Liver (tissue), 9 donors: ENCODE data around the gene ECHDC3. TPM values are rescaled to one million over a fixed set of nuclear protein-coding genes. Genes with fewer than 3 reads are reported as not detected.

Experiments
- DNase-seq: peaks from one replicate; pipeline ENCODE4 v3.0.0-alpha.2; 2017; ENCODE audit warnings: low spot score
- H3K27ac ChIP-seq, 2 donors: one replicate each; pipeline ENCODE4 v1.7.0; 2013; ENCODE audit warnings: inconsistent platforms in 2 of 2, low read length in 2 of 2, control low read depth in 1 of 2, low read depth in 1 of 2, mild to moderate bottlenecking in 1 of 2
- H3K27me3 ChIP-seq, 4 donors: one replicate each; pipeline versions ENCODE4 v1.6.1 to v1.7.0; 2013; ENCODE audit warnings: low read length in 3 of 4, inconsistent platforms in 1 of 4, mild to moderate bottlenecking in 1 of 4, moderate library complexity in 1 of 4; ENCODE audit not compliant: control insufficient read depth in 4 of 4, insufficient read depth in 4 of 4
- H3K36me3 ChIP-seq, 4 donors: one replicate each; pipeline versions ENCODE4 v1.6.1 to v1.7.0; 2013; ENCODE audit warnings: low read length in 3 of 4, mild to moderate bottlenecking in 3 of 4, low read depth in 1 of 4, moderate library complexity in 1 of 4; ENCODE audit not compliant: control insufficient read depth in 4 of 4, insufficient read depth in 3 of 4
- H3K4me1 ChIP-seq, 4 donors: one replicate each; pipeline versions ENCODE4 v1.6.1 to v1.7.0; 2013; ENCODE audit warnings: low read length in 3 of 4, mild to moderate bottlenecking in 3 of 4, moderate library complexity in 1 of 4; ENCODE audit not compliant: control insufficient read depth in 4 of 4, insufficient read depth in 4 of 4
- H3K4me3 ChIP-seq, 3 donors: one replicate each; pipeline versions ENCODE4 v1.6.1 to v1.7.0; 2013; ENCODE audit warnings: low read length in 3 of 3, control low read depth in 1 of 3, low read depth in 1 of 3, mild to moderate bottlenecking in 1 of 3
- H3K9ac ChIP-seq, 2 donors: one replicate each; pipeline ENCODE4 v1.7.0; 2013; ENCODE audit warnings: low read length in 2 of 2, mild to moderate bottlenecking in 2 of 2, moderate library complexity in 2 of 2, control low read depth in 1 of 2, low read depth in 1 of 2
- H3K9me3 ChIP-seq, 4 donors: one replicate each; pipeline versions ENCODE4 v1.6.1 to v1.7.0; 2013; ENCODE audit warnings: low read length in 3 of 4; ENCODE audit not compliant: control insufficient read depth in 4 of 4
- EGR1 ChIP-seq, 2 donors: IDR thresholded peaks; 2 replicates each; pipeline ENCODE4 v1.6.1; 2016 to 2018; ENCODE audit warnings: antibody characterized with exemption in 2 of 2, low read depth in 2 of 2
- FOXA1 ChIP-seq: IDR thresholded peaks from 2 replicates; pipeline ENCODE4 v1.6.1; 2016; ENCODE audit warnings: antibody characterized with exemption
- FOXA2 ChIP-seq: IDR thresholded peaks from 2 replicates; pipeline ENCODE4 v1.6.1; 2016; ENCODE audit warnings: antibody characterized with exemption
- GABPA ChIP-seq, 2 donors: IDR thresholded peaks in 1 of 2; conservative IDR thresholded peaks in 1 of 2; 2 replicates each; pipeline ENCODE4 v1.6.1; 2016; ENCODE audit warnings: antibody characterized with exemption in 2 of 2, mild to moderate bottlenecking in 1 of 2, moderate library complexity in 1 of 2
- HNF4A ChIP-seq, 2 donors: conservative IDR thresholded peaks; 2 replicates each; pipeline ENCODE4 v1.6.1; 2016; ENCODE audit warnings: antibody characterized with exemption in 2 of 2, mild to moderate bottlenecking in 2 of 2
- HNF4G ChIP-seq: IDR thresholded peaks from 2 replicates; pipeline ENCODE4 v1.6.1; 2016; ENCODE audit warnings: antibody characterized with exemption
- JUND ChIP-seq, 2 donors: IDR thresholded peaks; 2 replicates each; pipeline ENCODE4 v1.6.1; 2016; ENCODE audit warnings: antibody characterized with exemption in 2 of 2
- NR2F2 ChIP-seq: IDR thresholded peaks from 2 replicates; pipeline ENCODE4 v1.6.1; 2016; ENCODE audit warnings: antibody characterized with exemption
- RAD21 ChIP-seq, 2 donors: IDR thresholded peaks; 2 replicates each; pipeline ENCODE4 v1.6.1; 2016; ENCODE audit warnings: antibody characterized with exemption in 2 of 2, mild to moderate bottlenecking in 2 of 2
- RXRA ChIP-seq, 2 donors: IDR thresholded peaks; 2 replicates each; pipeline ENCODE4 v1.6.1; 2017 to 2018; ENCODE audit warnings: antibody characterized with exemption in 2 of 2, mild to moderate bottlenecking in 1 of 2
- SP1 ChIP-seq: IDR thresholded peaks from 2 replicates; pipeline ENCODE4 v1.6.1; 2018; ENCODE audit warnings: antibody characterized with exemption, mild to moderate bottlenecking
- TAF1 ChIP-seq: conservative IDR thresholded peaks from 2 replicates; pipeline ENCODE4 v1.6.1; 2016; ENCODE audit warnings: antibody characterized with exemption, mild to moderate bottlenecking
- YY1 ChIP-seq: IDR thresholded peaks from 2 replicates; pipeline ENCODE4 v1.6.1; 2016; ENCODE audit warnings: antibody characterized with exemption, mild to moderate bottlenecking
- WGBS: extraction: QIAGEN DNeasy Blood & Tissue Kit; methylation state at CpG from one replicate; pipeline ENCODE4 v1.1.7; 2013; 5-methylcytosine and 5-hydroxymethylcytosine counted together
- polyA plus RNA-seq, 2 donors: library from polyadenylated mRNA; stranded (reverse) in 1 of 2; unstranded in 1 of 2; fragments of 200-250 nt in 1 of 2; fragments of >200 nt in 1 of 2; fragmentation: Nextera tagmentation in 1 of 2; extraction: Ambion mirVana in 1 of 2; gene quantifications; one replicate each; pipeline versions ENCODE4 v1.2.1 to v1.2.3, GENCODE V29; 2013 to 2015
- total RNA-seq, 2 donors: library from RNA; depleted of rRNA; stranded (reverse); fragments of >200 nt; gene quantifications; one replicate each; pipeline ENCODE4 v1.2.3, GENCODE V29; 2014
- TF ChIP-seq, protein P1 (sequence below): IDR thresholded peaks from 2 replicates; pipeline ENCODE4 v1.6.1; 2016; ENCODE audit warnings: antibody characterized with exemption
- TF ChIP-seq, protein P2 (sequence below): IDR thresholded peaks from 2 replicates; pipeline ENCODE4 v1.6.1; 2016; ENCODE audit warnings: antibody characterized with exemption
- TF ChIP-seq, protein P3 (sequence below): fragments of 150-350 bp; IDR thresholded peaks from 2 replicates; pipeline ENCODE4 v1.5.1; 2017; ENCODE audit warnings: improper control_type of control experiment, low read depth, low read length; ENCODE audit not compliant: missing input control
- TF ChIP-seq, protein P4 (sequence below): IDR thresholded peaks from 2 replicates; pipeline ENCODE4 v1.6.1; 2016; ENCODE audit warnings: antibody characterized with exemption, mild to moderate bottlenecking
- TF ChIP-seq, protein P5 (sequence below): IDR thresholded peaks from 2 replicates; pipeline ENCODE4 v1.6.1; 2016; ENCODE audit warnings: antibody characterized with exemption
- donor health status: healthy.
- donor health status: healthy.
- donor health status: healthy.
- donor health status: healthy.
- donor health status: healthy.

Gene ECHDC3
- total and polyA plus RNA-seq, 4 donors = 6.1 to 144 (median 97.3) TPM

DNA sequence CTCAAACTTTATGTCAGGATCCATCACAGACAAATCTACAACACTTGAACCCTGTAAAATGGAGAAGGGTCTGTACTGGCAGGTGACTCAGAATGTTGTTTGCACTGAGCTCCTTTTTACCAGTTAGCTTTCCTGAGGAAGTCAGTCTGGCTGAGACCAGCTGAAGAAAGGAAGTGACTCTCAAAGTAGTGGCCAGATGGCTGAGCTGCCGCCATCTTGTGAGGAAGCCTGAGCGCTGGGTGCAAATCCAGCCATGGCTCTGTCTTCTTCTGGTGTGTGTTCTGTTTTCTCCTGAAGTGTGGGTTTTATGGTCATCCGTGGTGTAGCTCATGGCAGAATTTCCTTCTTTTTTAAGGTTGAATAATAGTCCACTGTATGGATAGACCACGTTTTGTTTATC, 25.5 kb upstream of the ECHDC3 start:
- no peaks in the 10 kb centered on the region for H3K36me3 ChIP-seq
- no peaks in the 10 kb centered on the region for H3K9me3 ChIP-seq
- TF ChIP-seq GABPA (IDR thresholded peaks at IDR 0.05 in 1 of 2, conservative IDR thresholded peaks at IDR 0.05 in 1 of 2) (no peak), FOXA2 (no peak), RXRA (IDR thresholded peaks at IDR 0.05) (no peak)
- TF ChIP-seq, protein P1, sequence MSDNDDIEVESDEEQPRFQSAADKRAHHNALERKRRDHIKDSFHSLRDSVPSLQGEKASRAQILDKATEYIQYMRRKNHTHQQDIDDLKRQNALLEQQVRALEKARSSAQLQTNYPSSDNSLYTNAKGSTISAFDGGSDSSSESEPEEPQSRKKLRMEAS = no peak
- TF ChIP-seq, protein P2, sequence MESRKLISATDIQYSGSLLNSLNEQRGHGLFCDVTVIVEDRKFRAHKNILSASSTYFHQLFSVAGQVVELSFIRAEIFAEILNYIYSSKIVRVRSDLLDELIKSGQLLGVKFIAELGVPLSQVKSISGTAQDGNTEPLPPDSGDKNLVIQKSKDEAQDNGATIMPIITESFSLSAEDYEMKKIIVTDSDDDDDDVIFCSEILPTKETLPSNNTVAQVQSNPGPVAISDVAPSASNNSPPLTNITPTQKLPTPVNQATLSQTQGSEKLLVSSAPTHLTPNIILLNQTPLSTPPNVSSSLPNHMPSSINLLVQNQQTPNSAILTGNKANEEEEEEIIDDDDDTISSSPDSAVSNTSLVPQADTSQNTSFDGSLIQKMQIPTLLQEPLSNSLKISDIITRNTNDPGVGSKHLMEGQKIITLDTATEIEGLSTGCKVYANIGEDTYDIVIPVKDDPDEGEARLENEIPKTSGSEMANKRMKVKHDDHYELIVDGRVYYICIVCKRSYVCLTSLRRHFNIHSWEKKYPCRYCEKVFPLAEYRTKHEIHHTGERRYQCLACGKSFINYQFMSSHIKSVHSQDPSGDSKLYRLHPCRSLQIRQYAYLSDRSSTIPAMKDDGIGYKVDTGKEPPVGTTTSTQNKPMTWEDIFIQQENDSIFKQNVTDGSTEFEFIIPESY = no peak
- peaks cover 12 to 27% (median 21%) of the 10 kb centered on the region in 4 donors for H3K4me1 ChIP-seq
- no peak overlapping the region for H3K4me3 ChIP-seq
- WGBS = 97% methylated on average over 4 of the region's 4 CpGs
- H3K27me3 ChIP-seq = no peaks in the 10 kb centered on the region
- no peak overlapping the region for H3K9ac ChIP-seq
- DNase-seq = no peak
- H3K27ac ChIP-seq = peak overlapping the region; percentile 66 to 73

DNA sequence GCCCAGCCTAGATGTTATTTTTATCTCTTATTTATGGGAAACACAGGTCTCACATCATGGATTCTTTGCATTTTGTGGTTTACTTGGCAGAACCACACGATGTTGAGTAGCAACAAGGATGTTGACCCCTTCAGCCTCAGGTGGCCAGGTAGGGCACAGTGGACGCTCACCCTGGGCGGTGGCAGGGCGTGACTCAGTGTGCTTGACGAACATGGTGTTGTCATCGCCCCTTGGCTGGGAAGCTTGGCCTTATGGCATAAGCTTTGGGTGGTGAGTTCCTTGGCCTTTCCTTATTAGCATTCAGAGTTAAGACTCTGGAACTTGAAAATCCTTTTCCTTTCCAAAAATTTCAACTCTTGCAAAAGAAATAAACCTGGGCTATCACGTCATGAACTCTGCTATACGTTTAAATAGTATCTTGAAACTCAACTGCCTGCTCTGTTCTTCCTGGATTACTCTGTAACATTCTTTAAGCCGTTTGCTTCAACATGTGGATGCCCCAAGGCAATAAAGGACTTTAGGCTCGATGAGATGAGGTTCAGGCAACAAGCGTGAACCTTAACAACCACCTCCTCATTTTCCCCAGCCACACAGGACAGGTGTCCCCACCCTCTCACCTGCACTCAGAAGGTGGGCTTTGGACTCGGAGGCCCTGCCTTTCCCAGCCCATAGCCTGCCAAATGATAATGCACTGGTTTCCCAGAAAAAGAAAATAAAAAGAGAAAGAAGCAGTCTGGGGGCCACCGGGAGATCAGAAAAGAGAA, 22.5 kb upstream of the ECHDC3 start:
- Histone ChIP-seq H3K9ac (no peak overlapping the region), H3K4me3 (no peak overlapping the region), H3K4me1 (peaks cover 15 to 28% (median 22%) of the 10 kb centered on the region in 4 donors), H3K27ac (no peak overlapping the region), H3K27me3 (no peaks in the 10 kb centered on the region), H3K36me3 (no peaks in the 10 kb centered on the region), H3K9me3 (no peaks in the 10 kb centered on the region)
- DNase-seq = no peak
- TF ChIP-seq EGR1 (IDR thresholded peaks at IDR 0.05; ENCODE audit: low read depth in 2 of 2) (no peak), GABPA (IDR thresholded peaks at IDR 0.05 in 1 of 2, conservative IDR thresholded peaks at IDR 0.05 in 1 of 2) (no peak), TAF1 (no peak), FOXA1 (no peak), HNF4G (no peak), HNF4A (conservative IDR thresholded peaks at IDR 0.05) (no peak), SP1 (no peak), RAD21 (IDR thresholded peaks at IDR 0.05) (no peak), RXRA (IDR thresholded peaks at IDR 0.05) (no peak), NR2F2 (no peak), YY1 (no peak), FOXA2 (no peak), JUND (IDR thresholded peaks at IDR 0.05) (no peak)
- TF ChIP-seq, protein P3, sequence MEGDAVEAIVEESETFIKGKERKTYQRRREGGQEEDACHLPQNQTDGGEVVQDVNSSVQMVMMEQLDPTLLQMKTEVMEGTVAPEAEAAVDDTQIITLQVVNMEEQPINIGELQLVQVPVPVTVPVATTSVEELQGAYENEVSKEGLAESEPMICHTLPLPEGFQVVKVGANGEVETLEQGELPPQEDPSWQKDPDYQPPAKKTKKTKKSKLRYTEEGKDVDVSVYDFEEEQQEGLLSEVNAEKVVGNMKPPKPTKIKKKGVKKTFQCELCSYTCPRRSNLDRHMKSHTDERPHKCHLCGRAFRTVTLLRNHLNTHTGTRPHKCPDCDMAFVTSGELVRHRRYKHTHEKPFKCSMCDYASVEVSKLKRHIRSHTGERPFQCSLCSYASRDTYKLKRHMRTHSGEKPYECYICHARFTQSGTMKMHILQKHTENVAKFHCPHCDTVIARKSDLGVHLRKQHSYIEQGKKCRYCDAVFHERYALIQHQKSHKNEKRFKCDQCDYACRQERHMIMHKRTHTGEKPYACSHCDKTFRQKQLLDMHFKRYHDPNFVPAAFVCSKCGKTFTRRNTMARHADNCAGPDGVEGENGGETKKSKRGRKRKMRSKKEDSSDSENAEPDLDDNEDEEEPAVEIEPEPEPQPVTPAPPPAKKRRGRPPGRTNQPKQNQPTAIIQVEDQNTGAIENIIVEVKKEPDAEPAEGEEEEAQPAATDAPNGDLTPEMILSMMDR = no peak
- TF ChIP-seq, protein P1 = no peak
- TF ChIP-seq, protein P4, sequence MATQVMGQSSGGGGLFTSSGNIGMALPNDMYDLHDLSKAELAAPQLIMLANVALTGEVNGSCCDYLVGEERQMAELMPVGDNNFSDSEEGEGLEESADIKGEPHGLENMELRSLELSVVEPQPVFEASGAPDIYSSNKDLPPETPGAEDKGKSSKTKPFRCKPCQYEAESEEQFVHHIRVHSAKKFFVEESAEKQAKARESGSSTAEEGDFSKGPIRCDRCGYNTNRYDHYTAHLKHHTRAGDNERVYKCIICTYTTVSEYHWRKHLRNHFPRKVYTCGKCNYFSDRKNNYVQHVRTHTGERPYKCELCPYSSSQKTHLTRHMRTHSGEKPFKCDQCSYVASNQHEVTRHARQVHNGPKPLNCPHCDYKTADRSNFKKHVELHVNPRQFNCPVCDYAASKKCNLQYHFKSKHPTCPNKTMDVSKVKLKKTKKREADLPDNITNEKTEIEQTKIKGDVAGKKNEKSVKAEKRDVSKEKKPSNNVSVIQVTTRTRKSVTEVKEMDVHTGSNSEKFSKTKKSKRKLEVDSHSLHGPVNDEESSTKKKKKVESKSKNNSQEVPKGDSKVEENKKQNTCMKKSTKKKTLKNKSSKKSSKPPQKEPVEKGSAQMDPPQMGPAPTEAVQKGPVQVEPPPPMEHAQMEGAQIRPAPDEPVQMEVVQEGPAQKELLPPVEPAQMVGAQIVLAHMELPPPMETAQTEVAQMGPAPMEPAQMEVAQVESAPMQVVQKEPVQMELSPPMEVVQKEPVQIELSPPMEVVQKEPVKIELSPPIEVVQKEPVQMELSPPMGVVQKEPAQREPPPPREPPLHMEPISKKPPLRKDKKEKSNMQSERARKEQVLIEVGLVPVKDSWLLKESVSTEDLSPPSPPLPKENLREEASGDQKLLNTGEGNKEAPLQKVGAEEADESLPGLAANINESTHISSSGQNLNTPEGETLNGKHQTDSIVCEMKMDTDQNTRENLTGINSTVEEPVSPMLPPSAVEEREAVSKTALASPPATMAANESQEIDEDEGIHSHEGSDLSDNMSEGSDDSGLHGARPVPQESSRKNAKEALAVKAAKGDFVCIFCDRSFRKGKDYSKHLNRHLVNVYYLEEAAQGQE = no peak
- TF ChIP-seq, protein P5, sequence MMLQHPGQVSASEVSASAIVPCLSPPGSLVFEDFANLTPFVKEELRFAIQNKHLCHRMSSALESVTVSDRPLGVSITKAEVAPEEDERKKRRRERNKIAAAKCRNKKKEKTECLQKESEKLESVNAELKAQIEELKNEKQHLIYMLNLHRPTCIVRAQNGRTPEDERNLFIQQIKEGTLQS = no peak
- TF ChIP-seq, protein P2 = no peak
- 86% methylated on average over 13 of the region's 13 CpGs for WGBS
